SIG-M5 (cell line): Measurements from ENCODE around the gene APBB2.

Experiments used
- DNase-seq: peaks from one replicate; lab custom pipeline; 2025; lab: John Stamatoyannopoulos, UW

The APBB2 gene

DNA sequence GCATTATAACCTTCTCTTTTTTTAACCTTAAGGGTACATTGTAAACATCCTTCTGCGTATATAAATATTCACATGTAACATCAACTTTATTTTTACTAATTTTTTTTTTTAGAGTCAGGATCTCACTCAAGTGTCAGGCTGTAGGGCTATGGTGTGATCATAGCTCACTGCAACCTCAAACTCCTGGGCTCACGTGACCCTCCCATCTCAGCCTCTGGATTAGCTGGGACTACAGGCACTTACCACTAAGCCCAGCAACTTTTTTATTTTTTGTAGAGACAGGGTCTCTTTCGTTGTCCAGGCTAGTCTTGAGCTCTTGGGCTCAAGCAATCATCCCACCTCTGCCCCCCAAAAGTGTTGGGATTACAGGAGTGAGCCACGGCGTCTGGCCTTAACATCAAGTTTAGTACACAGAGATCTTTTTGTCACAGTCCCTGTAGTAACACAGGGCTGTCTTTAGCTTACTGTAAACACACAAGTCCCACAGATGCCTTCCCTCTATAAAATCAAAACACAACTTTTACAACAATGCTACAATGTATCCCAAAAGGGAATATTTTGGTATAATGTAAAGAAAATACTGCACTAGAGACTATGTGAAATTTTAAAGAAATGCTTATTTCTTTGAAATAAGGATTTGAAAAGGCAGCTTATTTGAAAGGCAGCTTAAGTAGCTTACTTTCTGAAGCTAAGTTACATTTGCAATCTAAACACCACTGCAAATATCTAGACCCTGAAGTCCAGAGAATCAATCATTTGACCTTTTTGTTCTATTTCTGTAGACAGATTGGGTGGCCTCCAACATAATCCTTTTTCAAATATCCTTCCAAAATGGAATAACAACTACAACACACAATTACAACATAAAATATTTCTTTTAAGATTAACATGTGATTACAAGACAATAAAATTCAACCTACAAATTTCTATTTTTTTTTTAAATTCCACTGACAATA, 116.0 kb downstream of the APBB2 start:
- no peak for DNase-seq

DNA sequence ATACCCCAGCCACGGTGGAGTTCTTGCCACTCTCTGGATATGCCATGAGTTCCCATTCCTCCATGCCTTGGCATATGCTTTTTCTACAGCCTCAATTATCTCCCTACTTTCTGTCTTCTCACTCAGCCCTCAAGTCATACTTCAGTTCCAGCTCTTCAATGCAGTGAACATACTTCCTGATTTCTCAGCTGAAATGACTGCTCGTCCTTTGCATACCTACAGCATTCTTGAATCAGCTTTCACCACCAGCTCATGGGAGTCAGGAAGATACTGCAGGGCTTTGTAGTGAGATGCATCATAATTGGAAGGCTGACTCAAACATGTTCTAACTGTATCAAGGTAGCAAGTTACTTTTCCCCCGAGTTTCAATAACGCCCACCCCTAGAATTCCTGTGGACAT, 118.4 kb downstream of the APBB2 start:
- no peak for DNase-seq

DNA sequence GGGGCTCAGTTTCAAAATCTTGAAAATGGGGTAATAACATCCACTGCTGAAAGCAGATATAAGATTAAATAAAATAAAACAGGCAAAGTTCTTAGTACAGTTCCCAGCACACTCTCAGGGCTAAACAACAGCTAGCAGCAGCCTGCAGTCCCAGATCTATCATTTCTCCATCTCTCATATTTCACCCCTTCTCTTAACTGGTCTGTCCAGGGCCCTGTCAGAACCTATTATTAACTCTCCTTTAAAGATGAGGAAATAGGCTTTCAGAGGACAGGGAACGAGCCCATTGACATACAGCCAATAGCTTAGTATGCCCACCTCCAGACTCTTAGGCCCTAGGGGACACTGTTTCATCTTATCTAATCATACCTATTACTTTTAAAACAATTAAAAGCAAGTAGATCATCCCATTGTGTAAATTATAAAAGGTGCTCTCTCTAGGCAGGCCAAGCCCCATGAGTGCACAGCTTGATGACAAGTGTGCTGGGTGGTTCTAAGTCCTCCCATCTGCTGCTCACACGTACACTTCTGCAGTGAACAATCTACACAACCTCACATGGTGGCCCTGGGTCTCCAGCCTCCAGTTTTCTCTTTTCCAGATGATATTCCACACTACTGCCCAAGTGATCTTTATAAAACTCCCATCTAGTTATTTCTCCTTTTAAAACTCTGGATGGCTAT, 119.0 kb downstream of the APBB2 start:
- DNase-seq: no peak

DNA sequence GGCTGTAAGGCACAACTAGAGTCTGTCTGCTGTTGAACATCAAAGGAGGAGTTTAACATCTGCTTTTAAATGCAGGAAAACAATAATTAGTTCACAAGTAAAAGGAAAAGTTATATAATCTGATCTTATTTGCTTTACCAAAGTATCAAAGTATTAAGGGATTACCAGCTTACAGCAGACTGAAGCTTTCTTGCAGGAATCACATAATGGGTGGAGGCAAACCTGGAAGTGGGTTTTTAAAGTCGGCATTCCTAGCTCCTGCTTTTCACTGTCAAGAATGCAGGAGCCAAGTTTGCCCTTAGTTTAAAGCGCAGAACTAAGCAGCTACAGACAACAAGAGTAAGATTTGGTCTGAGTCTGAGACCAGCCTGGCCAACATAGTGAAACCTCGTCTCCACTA, 122.2 kb downstream of the APBB2 start:
- DNase-seq: no peak

DNA sequence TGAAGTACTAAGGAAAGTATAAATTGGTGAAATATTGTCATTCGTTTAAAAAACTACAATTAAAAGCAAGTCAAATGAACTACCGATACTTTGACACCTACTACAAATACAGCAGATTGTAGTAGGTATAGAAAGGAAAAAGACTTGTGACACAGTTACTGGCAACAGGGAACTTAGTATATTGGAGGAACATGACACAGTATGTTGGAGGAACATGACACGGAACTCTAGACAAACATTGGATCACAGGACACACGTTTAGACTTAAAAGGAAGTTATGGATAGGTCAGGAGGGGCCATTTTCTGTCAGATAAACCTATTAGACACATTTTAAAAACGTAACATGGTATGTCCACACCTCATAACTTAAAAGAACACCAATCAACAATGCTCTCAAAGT, 132.5 kb downstream of the APBB2 start:
- DNase-seq: no peak

DNA sequence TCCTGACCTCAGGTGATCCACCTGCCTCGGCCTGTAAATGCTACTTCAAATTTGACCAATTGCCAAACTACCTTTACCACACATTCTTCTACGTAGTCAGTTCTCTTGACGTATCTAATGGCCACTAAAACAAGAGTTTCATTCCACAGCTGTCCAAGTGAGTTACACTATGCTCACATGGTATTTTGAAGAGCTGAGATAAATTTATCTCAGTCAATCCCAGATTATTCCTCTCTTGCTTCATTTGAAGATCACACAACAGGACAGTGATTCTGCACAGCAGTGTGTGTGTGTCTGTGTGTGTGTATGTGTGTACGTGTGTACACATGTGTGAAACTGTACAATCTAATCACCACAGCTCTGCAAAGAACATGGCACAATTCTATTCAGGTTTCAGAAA, 133.4 kb downstream of the APBB2 start:
- DNase-seq: no peak

DNA sequence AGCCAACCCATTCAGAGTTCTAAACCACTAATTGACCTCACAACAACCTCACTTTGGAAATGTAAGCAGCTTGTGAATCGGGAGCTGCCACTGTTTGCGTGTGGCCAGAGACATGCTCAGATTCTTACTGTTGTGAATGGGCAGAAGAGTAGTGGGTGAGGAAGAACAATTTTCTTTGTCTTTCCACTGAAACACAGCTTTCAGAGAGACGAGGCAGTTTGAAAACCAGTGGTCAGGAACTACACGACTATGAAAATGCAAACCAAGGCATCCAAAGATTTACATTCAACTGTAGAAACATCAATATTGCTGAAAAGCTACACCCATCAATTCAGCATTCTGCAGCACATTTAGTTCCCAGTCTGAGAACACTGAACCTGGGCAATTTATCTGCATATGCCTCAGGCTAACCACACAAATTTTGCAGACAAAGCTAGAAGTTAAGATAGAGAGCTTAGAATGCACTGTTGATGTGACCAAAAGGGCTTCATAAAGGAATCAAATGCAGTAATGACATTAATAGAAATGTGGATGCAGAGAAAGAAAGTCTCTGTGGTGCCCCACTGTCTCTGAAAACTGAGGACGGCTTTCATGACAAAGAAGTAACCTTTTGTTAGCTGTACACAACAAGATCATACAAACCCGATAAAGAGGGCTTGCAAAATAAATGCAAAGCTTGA, 134.3 kb downstream of the APBB2 start:
- no peak for DNase-seq

DNA sequence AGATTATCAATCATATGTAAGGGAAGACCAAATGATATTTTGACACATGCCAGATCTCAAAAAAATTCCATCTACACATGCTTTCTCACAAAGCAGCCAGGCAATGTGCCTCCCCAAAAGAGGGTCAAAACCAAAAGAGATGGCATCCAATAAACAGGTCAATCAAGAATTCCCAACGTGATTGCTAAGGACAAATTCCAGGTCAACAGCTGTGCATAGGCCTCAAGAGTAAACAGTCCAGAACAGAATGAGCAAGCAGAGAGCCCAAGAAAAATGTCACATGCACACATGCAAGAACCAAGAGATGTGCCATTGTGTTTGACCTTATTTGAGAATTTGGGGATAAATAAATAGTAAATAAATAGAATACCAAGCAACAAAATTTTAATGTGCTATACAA, 136.7 kb downstream of the APBB2 start:
- DNase-seq: no peak

DNA sequence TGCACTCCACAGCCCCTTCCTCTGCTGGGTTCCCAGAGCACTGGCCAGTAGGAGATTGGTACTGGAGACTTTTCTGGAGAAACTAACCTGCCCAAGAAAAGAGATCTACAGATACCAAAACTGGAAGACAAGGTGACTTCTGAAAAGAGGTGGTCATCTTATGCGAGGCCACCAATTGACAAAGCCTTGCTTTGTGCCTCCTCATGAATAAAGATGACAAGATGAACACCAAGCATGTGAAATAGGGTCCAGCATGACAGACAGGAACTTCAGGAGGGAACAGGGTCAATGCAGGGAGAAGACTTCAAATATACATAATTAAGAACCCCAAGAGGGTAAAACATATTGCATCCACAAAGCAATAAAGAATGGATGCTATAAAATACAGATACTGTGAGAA, 137.9 kb downstream of the APBB2 start:
- no peak for DNase-seq

DNA sequence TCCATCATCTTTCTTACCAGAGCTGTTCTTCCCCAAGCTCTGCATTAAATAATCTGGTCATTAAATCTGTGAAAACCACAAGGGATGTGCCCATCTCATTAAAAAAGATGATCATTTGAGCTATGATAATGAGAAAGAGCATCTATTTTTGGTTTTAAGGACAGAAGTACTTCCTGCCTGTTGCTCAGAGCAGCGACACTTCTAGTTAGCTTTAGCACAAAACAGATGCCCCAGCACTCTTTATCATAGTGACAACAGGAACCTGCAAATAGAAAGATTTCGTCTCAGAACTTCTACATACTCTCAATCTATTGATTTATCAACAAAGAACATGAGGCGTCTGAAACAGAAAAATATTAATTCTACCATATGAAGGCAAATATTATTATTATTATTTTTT, 140.1 kb downstream of the APBB2 start:
- DNase-seq: no peak

DNA sequence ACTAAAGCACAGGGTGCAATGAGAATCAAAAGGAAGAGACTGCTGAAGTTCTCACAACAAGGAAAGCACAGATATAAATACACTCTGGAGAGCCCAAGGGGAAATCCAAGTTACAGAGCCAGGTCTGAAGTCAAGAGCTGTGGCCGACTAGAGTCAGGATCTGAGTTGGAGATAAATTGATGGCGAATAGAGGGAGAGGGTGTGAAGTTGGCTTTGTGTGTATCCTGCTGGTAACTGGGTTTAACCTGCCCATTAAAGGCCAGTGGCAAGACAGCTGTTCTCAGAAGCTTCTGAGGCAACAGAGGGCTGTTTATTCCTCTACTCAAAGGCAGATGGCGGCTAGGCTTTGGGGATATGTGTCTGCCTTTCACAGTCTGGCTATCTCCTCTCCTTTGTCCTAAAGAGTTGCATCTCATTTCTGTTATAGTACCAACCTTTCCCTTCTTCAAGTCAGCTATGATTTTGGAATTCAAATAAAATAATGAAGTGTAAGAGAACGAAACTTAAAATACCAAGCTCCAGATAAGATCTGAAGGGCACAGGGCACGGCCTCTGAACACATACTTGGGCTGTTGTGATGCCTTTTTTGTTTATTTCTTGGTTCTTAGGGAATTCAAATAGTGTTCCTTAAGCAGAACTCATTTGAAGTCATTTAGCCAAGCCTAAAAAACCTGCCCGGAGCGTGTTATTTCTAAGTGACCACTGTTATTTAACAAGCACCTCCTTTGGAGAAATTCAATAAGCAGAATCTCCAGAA, 142.1 kb downstream of the APBB2 start:
- no peak for DNase-seq

DNA sequence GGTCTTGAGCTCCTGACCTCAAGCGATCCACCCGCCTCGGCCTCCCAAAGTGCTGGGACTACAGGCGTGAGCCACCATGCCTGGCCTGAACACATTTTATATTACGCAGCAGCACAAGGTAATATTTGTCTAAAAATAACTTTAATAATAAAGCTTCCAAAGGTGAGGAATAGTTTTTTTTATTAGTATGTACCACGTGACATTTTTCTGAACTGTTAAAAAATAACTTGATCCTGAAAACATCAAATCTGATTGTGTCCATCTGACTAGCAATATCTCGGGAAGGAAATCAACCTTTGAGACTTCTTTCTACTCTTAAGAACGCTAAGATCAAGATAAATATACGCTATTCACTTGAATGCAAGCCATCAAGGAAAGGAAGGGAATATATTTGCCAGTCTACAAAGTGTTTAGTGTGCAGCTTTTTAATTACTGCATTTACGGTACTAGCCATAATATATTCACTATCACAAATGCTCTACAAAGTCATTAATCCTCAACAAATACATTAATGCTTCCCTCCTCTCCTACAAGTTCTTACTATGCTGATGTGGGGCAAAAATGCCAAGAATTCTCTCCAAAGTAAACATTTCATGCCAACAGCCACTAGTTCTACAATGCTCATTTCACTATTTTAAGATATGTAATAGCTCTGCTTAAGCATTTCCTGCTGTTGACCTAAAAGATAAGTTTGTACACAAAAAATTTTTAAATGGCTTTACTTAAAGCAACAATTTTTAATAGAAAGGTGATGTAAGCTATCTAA, 143.6 kb downstream of the APBB2 start:
- DNase-seq: no peak

DNA sequence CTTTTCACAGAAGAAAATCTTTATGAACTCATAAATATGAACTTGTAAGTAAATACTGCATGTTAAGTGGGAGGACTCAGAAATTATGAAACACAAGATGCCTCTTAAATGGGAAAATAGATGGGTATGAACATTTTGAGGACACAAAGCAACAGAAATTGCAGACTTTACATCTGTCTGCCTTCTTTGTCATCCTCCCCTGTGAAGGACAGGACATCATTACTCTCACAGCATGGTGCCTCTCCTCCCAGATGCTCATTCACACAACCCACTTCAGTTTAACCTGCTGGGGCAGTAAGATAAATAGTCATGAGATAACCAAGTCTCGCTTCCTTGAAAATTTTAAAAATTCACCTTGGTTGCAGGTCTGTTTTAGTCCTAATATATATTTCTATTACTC, 144.5 kb downstream of the APBB2 start:
- no peak for DNase-seq

DNA sequence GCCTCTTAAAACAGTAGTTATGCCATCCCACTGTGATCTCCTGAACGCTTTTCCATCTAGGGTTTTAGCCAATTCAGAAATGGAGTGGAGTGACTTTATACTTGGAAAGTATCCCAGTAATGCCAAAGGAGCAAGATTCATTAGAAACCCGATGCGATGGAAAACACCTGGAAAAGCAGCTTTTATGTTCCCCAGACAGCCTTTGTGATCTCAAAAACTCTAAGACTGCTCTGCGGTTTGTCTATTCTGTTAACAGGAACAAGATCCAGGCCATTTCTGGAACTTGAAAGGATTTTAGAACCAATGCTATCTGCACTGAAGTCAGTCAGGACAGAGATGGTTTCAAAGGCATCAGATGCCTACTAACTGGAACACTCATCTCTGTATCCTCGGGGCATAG, 145.1 kb downstream of the APBB2 start:
- DNase-seq: no peak

DNA sequence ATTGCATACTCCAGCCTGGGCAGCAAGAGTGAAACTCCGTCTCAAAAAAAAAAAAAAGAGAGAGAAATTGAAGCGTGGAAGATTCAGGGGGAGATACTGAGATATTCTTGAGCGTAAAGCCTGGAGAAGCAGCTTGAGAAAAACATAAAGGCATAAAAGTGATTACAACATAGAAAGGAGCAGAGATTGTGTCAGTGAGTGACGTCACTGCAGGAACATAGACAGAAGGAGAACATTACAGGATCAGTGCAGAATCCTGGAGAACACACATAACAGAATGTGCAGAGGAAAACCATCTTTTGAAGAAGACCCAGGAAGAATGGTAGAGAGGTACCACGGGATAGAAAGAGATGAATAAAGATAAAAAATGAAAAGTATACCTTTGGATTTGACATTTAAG, 147.0 kb downstream of the APBB2 start:
- no peak for DNase-seq

DNA sequence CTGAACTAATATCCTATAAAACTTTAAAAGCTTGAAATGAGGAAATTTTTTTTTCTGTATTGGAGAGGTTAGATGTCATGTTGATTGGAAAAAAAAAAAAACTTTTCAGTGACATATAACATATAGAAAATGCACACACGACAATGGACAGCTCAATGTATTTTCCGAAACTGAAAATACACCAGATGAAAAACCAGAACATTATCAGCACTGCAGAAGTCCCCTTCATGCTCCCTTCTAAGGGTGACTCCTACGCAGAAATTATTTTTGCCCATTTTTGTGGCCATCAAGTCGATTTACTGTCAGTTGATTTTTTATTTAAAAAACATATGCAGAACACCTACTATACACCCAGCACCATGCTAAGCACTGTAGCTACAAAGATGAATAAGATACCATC, 148.3 kb downstream of the APBB2 start:
- DNase-seq: no peak

DNA sequence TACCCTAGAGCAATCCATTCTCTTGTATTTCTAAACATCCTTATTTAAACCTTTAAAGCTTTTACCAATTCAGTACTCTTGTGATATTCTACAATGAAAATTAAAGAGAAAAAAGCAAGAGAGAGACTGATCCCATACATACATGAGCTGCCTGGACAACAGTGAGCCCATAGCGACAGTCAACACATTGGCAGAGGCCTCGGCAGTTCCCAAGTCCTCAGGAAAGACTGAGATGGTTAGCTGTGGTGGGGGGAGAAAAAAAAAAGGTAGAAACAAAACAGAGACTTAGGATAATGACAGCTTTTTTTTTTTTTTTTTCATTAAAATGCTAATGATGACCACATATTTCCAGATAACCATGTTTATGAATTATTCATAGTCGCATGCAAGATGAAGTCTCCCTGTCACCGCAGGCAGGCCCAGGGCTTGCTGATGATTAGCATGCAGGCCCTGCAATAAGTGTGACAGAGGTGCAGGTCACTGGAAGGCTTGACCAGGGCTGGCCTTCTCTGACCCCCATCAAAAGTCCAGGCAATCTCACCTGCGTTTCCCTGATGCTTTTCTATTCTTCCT, 148.8 kb downstream of the APBB2 start:
- no peak for DNase-seq

DNA sequence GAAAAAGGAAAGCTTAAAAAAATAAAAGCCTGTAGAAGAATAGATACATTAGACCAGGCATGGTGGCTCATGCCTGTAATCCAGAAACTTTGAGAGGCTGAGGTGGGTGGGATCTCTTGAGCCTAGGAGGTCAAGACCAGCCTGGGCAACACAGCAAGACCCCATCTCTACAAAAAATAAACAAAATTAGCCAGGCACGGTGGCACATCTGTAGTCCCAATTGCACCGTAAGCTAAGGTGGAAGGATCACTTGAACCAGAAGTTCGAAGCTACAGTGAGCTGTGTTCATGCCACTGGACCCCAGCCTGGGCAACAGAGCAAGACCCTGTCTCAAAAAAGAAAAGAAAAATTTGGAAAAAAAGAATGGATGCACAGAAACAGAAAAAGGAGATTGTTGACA, 149.4 kb downstream of the APBB2 start:
- no peak for DNase-seq

DNA sequence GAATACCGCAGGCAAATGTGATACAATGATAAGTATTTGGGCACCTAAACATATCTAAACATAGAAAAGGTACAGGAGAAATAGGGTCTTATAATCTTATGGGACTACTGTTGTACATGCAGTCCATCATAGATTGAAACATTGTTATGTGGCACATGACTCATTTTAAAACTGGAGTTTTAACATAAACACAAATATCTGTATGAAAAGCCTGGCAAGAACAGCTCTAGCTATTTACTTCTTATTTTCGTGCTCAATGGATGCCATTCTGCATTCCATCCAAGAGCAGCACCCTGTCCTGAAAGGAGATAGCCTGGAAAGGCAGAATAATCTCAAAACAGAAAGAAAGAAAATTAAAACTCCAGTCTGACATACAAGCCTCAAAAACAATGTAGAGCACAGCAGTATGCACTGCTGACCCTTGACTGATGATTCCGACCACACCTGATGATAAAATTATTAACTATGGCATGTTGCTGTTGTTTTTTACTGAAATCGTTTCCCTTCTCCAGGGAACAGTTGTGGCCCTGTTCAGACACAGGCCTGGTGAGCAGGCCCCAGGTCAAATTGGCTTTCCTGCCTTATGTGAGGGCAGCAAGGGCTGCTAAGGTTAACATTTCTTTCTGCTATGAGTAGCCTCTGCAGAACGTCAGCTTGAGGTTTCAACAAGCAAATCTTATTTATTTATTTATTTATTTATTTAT, 152.7 kb downstream of the APBB2 start:
- DNase-seq: no peak
